HepG2 (cell line): ENCODE data around the gene NOX3. TPM values are rescaled to one million over a fixed set of nuclear protein-coding genes. Genes with fewer than 3 reads are reported as not detected.

ENCODE experiments used
- ATAC-seq: fragments of 200-7000 bp; cut with Tn5 transposase; 3 replicates; pipeline ENCODE4 v1.9.1; 2020; ENCODE audit warnings: mild to moderate bottlenecking, moderate library complexity
- BruUV-seq: library from RNA; stranded (reverse); fragments of 400-500 nt; replicated peaks from 2 replicates; lab custom pipeline; 2021; lab: Mats Ljungman, UMichigan
- CTCF ChIA-PET: fragments of 300-600 bp; formaldehyde crosslinking; extraction: SDS; loops from one replicate; lab custom pipeline; 2021; ENCODE audit warnings: low total read pairs, inconsistent platforms, low intra/inter-chr PET ratio; lab: Yijun Ruan, JAX
- POLR2A ChIA-PET: fragments of 350-600 bp; sonication (Branson Sonifier 250); formaldehyde crosslinking; loops from one replicate; lab custom pipeline; 2020; ENCODE audit warnings: antibody characterized with exemption, inconsistent platforms; lab: Yijun Ruan, JAX
- DNase-seq: peaks from one replicate; pipeline ENCODE4 v3.0.0-alpha.2; 2015; ENCODE audit warnings: low spot score
- FAIRE-seq: peaks from 3 replicates; lab custom pipeline; 2011; peaks lifted over from hg19 to GRCh38; lab: Jason Lieb, UNC
- H2AFZ ChIP-seq: one replicate; pipeline ENCODE4 v1.6.1; 2011; ENCODE audit warnings: low read length, inconsistent platforms
- H3K27ac ChIP-seq: fragments of 300-600 bp; 3 replicates; pipeline ENCODE4 v1.8.0; 2011; ENCODE audit warnings: mixed run types, mild to moderate bottlenecking, mixed read lengths, low read length, inconsistent platforms; ENCODE audit not compliant: insufficient read depth; ENCODE audit errors: extremely low read length
- H3K27me3 ChIP-seq, 2 experiments: fragments of 200-600 bp in 1 of 2; 2 replicates in 1 of 2; 3 replicates in 1 of 2; pipeline versions ENCODE4 v1.6.0 to v1.8.0; 2011; ENCODE audit warnings: low read length in 2 of 2, mild to moderate bottlenecking in 2 of 2, moderate library complexity in 2 of 2, inconsistent platforms in 1 of 2; ENCODE audit not compliant: insufficient read depth in 2 of 2, control insufficient read depth in 1 of 2
- H3K36me3 ChIP-seq, 2 experiments: fragments of 200-600 bp in 1 of 2; replicated peaks in 1 of 2; 2 replicates in 1 of 2; 3 replicates in 1 of 2; pipeline versions ENCODE4 v1.5.1 to v1.8.0; 2011; ENCODE audit warnings: low read length in 2 of 2, inconsistent platforms in 1 of 2; ENCODE audit not compliant: insufficient read depth in 2 of 2, control insufficient read depth in 1 of 2
- H3K4me1 ChIP-seq: 2 replicates; pipeline ENCODE4 v1.5.1; 2012; ENCODE audit warnings: low read length, inconsistent platforms; ENCODE audit not compliant: insufficient read depth
- H3K4me2 ChIP-seq: 2 replicates; pipeline ENCODE4 v1.6.0; 2011; ENCODE audit warnings: low read depth, low read length, inconsistent platforms
- H3K4me3 ChIP-seq, 3 experiments: fragments of 200-600 bp in 1 of 3; sonication (generic), shearing (Covaris generic) in 1 of 3; replicated peaks in 1 of 3; 2 replicates each; pipeline ENCODE4 v1.5.1; 2011 to 2016; ENCODE audit warnings: low read length in 3 of 3, inconsistent platforms in 2 of 3, low read depth in 2 of 3, mild to moderate bottlenecking in 2 of 3, control low read depth in 1 of 3, mixed read lengths in 1 of 3; ENCODE audit not compliant: insufficient read depth in 1 of 3
- H3K79me2 ChIP-seq: one replicate; pipeline ENCODE4 v1.6.1; 2011; ENCODE audit warnings: low read length, inconsistent platforms; ENCODE audit not compliant: insufficient read depth
- H3K9ac ChIP-seq: 2 replicates; pipeline ENCODE4 v1.6.0; 2011; ENCODE audit warnings: mild to moderate bottlenecking, low read depth, low read length, inconsistent platforms; ENCODE audit not compliant: insufficient read depth
- H3K9me3 ChIP-seq: 2 replicates; pipeline ENCODE4 v1.5.1; 2012; ENCODE audit warnings: mild to moderate bottlenecking, low read length
- H4K20me1 ChIP-seq: 2 replicates; pipeline ENCODE4 v1.6.0; 2011; ENCODE audit warnings: inconsistent platforms, mild to moderate bottlenecking, low read length, moderate library complexity; ENCODE audit not compliant: insufficient read depth
- FOSL1 ChIP-seq: sonication (generic); formaldehyde crosslinking; IDR thresholded peaks from 2 replicates; pipeline ENCODE4 v1.9.0; 2021; ENCODE audit warnings: missing genetic modification reagents, borderline replicate concordance
- HOXA9 ChIP-seq: sonication (generic); formaldehyde crosslinking; IDR thresholded peaks from 2 replicates; pipeline ENCODE4 v1.8.1; 2022; ENCODE audit warnings: missing genetic modification reagents, mild to moderate bottlenecking, moderate library complexity, borderline replicate concordance
- KMT2B ChIP-seq: IDR thresholded peaks from 2 replicates; pipeline ENCODE4 v1.6.1; 2016; ENCODE audit warnings: missing genetic modification reagents, missing compliant biosample characterization
- MAZ ChIP-seq, 2 experiments: sonication (generic) in 1 of 2; formaldehyde crosslinking in 1 of 2; IDR thresholded peaks; 2 replicates each; pipeline versions ENCODE4 v1.5.0 to v1.6.1; 2012 to 2020; ENCODE audit warnings: low read depth in 2 of 2, mild to moderate bottlenecking in 2 of 2, borderline replicate concordance in 1 of 2, improper control_type of control experiment in 1 of 2, low read length in 1 of 2, missing genetic modification reagents in 1 of 2, moderate library complexity in 1 of 2
- NBN ChIP-seq: fragments of 450-650 bp; conservative IDR thresholded peaks from 2 replicates; pipeline ENCODE4 v1.6.1; 2017
- RELA ChIP-seq: sonication (generic); formaldehyde crosslinking; IDR thresholded peaks from 2 replicates; pipeline ENCODE4 v1.4.0; 2020; ENCODE audit warnings: missing genetic modification reagents
- RXRA ChIP-seq: sonication (generic); formaldehyde crosslinking; IDR thresholded peaks from 2 replicates; pipeline ENCODE4 v1.5.1; 2020; ENCODE audit warnings: missing genetic modification reagents
- SIX4 ChIP-seq: sonication (generic); formaldehyde crosslinking; IDR thresholded peaks from 2 replicates; pipeline ENCODE4 v1.4.0; 2020; ENCODE audit warnings: missing genetic modification reagents
- SMAD9 ChIP-seq: sonication (generic); formaldehyde crosslinking; IDR thresholded peaks from 2 replicates; pipeline ENCODE4 v1.5.1; 2020; ENCODE audit warnings: mild to moderate bottlenecking, missing genetic modification reagents
- SMARCC2 ChIP-seq: fragments of 450-650 bp; IDR thresholded peaks from 2 replicates; pipeline ENCODE4 v1.6.1; 2017; ENCODE audit warnings: antibody characterized with exemption, mild to moderate bottlenecking
- ZBTB3 ChIP-seq: sonication (generic); formaldehyde crosslinking; IDR thresholded peaks from 2 replicates; pipeline ENCODE4 v1.4.0; 2020; ENCODE audit warnings: low read depth, mild to moderate bottlenecking, moderate library complexity, missing genetic modification reagents, borderline replicate concordance
- ZFP37 ChIP-seq: sonication (generic); formaldehyde crosslinking; IDR thresholded peaks from 2 replicates; pipeline ENCODE4 v1.4.0; 2020; ENCODE audit warnings: missing genetic modification reagents, borderline replicate concordance
- ZFX ChIP-seq: sonication (generic); formaldehyde crosslinking; IDR thresholded peaks from 2 replicates; pipeline ENCODE4 v1.4.0; 2020; ENCODE audit warnings: mild to moderate bottlenecking, low read depth, missing genetic modification reagents, moderate library complexity
- ZIK1 ChIP-seq: sonication (generic); formaldehyde crosslinking; IDR thresholded peaks from 2 replicates; pipeline ENCODE4 v1.5.0; 2020; ENCODE audit warnings: mild to moderate bottlenecking, low read depth, missing genetic modification reagents, borderline replicate concordance
- ZNF510 ChIP-seq: sonication (generic); formaldehyde crosslinking; IDR thresholded peaks from 2 replicates; pipeline ENCODE4 v1.4.0; 2020; ENCODE audit warnings: low read depth, mild to moderate bottlenecking, missing genetic modification reagents
- WGBS: methylation state at CpG from one replicate; pipeline ENCODE4 v1.1.6; 2017; ENCODE audit warnings: low lambda C conversion rate; 5-methylcytosine and 5-hydroxymethylcytosine counted together
- in situ Hi-C: cut with HindIII; loops from 2 replicates; pipeline ENCODE4 v1.10.0; 2017; ENCODE audit warnings: low pct_unique_long_range_greater_than_20kb; ENCODE audit not compliant: extremely low pct_ligation_motif_present
- intact Hi-C: fragments of 100-400 bp; cut with micrococcal nuclease; formaldehyde crosslinking; loops from one replicate; pipeline ENCODE4 v1.10.0; 2022; ENCODE audit not compliant: unreplicated experiment
- polyA plus RNA-seq, 8 experiments: library from polyadenylated mRNA; depleted of rRNA in 3 of 8; stranded (reverse) in 7 of 8; unstranded in 1 of 8; fragments of >200 nt; fragmentation: Illumina TruSeq in 4 of 8; extraction: Trizol in 4 of 8; gene quantifications; 2 replicates each; pipeline versions ENCODE4 v1.2.1 to v1.2.3, GENCODE V29; 2011 to 2016; ENCODE audit warnings: low read depth in 4 of 8, missing spikeins in 1 of 8, mixed read lengths in 1 of 8; ENCODE audit not compliant: insufficient read depth in 1 of 8
- total RNA-seq, 5 experiments: library from RNA; depleted of rRNA; stranded (reverse); fragments of >200 nt; fragmentation: Illumina TruSeq; extraction: Trizol; gene quantifications; 2 replicates each; pipeline ENCODE4 v1.2.3, GENCODE V29; 2016; ENCODE audit warnings: low read depth in 1 of 5
- TF ChIP-seq, protein P1 (sequence below): sonication (generic); formaldehyde crosslinking; conservative IDR thresholded peaks from 2 replicates; pipeline ENCODE4 v1.4.0; 2020; ENCODE audit warnings: missing genetic modification reagents
- TF ChIP-seq, protein P2 (sequence below): sonication (generic); formaldehyde crosslinking; IDR thresholded peaks from 2 replicates; pipeline ENCODE4 v1.4.0; 2020; ENCODE audit warnings: mild to moderate bottlenecking, missing genetic modification reagents

NOX3 gene
- total and polyA plus RNA-seq, 2 of the 13 experiments (the other 11 are each of a cell fraction or from before 2014, with no cell fraction given): 0.09 to 0.18 TPM

DNA sequence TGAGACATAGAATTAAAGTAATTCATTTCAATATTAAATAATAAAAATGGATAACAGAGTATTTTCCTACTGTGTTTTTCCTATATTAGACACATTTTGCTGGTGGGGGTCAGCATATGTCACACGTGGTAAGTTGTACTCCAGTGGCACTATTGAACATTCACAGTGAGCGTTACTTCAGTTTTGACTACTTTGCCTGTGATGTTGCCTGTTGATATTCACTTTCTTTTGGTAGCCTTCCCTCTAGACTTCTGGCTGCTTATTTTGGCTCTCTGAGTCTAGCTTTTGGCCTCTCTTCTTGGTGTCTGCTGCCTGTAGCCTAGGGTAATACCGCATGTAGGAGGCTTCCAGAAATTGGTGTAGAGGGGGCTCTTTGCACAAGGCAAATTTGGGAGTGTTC is 76.9 kb downstream of the NOX3 start:
- POLR2A ChIA-PET: interaction anchor here (1.4 kb wide), 1 partner anchor 17 kb away, joined by 3 read pairs; no protein-coding TSS in a partner anchor
- 97% methylated on average over 3 of the region's 3 CpGs for WGBS
- Histone ChIP-seq H3K27ac (no peak overlapping the region), H3K4me1 (peaks cover 12% of the 10 kb centered on the region), H4K20me1 (no peaks in the 10 kb centered on the region), H2AFZ (no peak overlapping the region), H3K4me2 (no peak overlapping the region), H3K27me3 (no peaks in the 10 kb centered on the region), H3K79me2 (no peaks in the 10 kb centered on the region), H3K36me3 (no peaks in the 10 kb centered on the region), H3K9me3 (no peaks in the 10 kb centered on the region), H3K4me3 (no peak overlapping the region), H3K9ac (no peak overlapping the region)
- FAIRE-seq: no peak
- no peak for TF ChIP-seq HOXA9 (CRISPR knock-in tag)
- no peak for TF ChIP-seq ZIK1 (CRISPR knock-in tag)
- TF ChIP-seq, protein P1, sequence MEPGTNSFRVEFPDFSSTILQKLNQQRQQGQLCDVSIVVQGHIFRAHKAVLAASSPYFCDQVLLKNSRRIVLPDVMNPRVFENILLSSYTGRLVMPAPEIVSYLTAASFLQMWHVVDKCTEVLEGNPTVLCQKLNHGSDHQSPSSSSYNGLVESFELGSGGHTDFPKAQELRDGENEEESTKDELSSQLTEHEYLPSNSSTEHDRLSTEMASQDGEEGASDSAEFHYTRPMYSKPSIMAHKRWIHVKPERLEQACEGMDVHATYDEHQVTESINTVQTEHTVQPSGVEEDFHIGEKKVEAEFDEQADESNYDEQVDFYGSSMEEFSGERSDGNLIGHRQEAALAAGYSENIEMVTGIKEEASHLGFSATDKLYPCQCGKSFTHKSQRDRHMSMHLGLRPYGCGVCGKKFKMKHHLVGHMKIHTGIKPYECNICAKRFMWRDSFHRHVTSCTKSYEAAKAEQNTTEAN (CRISPR knock-in tag): no peak
- no peak for TF ChIP-seq ZFX (CRISPR knock-in tag)
- no peak for TF ChIP-seq SMAD9
- no peak for TF ChIP-seq RELA (CRISPR knock-in tag)
- no peak for TF ChIP-seq RXRA (CRISPR knock-in tag)
- no peak for TF ChIP-seq KMT2B (CRISPR knock-in tag)
- no peak for TF ChIP-seq MAZ (IDR thresholded peaks at IDR 0.05; ENCODE audit: borderline replicate concordance, low read depth, low read length)
- no peak for TF ChIP-seq MAZ (CRISPR knock-in tag; IDR thresholded peaks at IDR 0.05; ENCODE audit: low read depth)
- TF ChIP-seq ZFP37 (CRISPR knock-in tag): no peak
- TF ChIP-seq NBN: no peak
- TF ChIP-seq, protein P2, sequence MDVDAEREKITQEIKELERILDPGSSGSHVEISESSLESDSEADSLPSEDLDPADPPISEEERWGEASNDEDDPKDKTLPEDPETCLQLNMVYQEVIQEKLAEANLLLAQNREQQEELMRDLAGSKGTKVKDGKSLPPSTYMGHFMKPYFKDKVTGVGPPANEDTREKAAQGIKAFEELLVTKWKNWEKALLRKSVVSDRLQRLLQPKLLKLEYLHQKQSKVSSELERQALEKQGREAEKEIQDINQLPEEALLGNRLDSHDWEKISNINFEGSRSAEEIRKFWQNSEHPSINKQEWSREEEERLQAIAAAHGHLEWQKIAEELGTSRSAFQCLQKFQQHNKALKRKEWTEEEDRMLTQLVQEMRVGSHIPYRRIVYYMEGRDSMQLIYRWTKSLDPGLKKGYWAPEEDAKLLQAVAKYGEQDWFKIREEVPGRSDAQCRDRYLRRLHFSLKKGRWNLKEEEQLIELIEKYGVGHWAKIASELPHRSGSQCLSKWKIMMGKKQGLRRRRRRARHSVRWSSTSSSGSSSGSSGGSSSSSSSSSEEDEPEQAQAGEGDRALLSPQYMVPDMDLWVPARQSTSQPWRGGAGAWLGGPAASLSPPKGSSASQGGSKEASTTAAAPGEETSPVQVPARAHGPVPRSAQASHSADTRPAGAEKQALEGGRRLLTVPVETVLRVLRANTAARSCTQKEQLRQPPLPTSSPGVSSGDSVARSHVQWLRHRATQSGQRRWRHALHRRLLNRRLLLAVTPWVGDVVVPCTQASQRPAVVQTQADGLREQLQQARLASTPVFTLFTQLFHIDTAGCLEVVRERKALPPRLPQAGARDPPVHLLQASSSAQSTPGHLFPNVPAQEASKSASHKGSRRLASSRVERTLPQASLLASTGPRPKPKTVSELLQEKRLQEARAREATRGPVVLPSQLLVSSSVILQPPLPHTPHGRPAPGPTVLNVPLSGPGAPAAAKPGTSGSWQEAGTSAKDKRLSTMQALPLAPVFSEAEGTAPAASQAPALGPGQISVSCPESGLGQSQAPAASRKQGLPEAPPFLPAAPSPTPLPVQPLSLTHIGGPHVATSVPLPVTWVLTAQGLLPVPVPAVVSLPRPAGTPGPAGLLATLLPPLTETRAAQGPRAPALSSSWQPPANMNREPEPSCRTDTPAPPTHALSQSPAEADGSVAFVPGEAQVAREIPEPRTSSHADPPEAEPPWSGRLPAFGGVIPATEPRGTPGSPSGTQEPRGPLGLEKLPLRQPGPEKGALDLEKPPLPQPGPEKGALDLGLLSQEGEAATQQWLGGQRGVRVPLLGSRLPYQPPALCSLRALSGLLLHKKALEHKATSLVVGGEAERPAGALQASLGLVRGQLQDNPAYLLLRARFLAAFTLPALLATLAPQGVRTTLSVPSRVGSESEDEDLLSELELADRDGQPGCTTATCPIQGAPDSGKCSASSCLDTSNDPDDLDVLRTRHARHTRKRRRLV (CRISPR knock-in tag): no peak
- TF ChIP-seq ZNF510 (CRISPR knock-in tag): no peak
- no peak for TF ChIP-seq FOSL1 (CRISPR knock-in tag)
- TF ChIP-seq SIX4 (CRISPR knock-in tag): no peak
- TF ChIP-seq ZBTB3 (CRISPR knock-in tag): no peak
- TF ChIP-seq SMARCC2: no peak
- CTCF ChIA-PET: no interaction called here
- no TSS peak for BruUV-seq
- in situ Hi-C loops (no loop called here), intact Hi-C loops (no loop called here)
- no peak for DNase-seq
- ATAC-seq: no peak
